Duodenal mucosa (tissue), 2 donors: Measurements from ENCODE around the gene BEAN1.
"Not testable (repeated sequence)": the region's sequence is repeated elsewhere in the genome, so short reads cannot be mapped to it uniquely, and the experiment has no call there.

Experiments used
- H3K27ac ChIP-seq: one replicate; pipeline ENCODE4 v1.7.0; 2013; ENCODE audit warnings: low read depth, low read length
- H3K27me3 ChIP-seq, 2 donors: one replicate each; pipeline ENCODE4 v1.7.0; 2013; ENCODE audit warnings: low read length in 2 of 2, control low read depth in 1 of 2; ENCODE audit not compliant: insufficient read depth in 2 of 2, control insufficient read depth in 1 of 2
- H3K36me3 ChIP-seq, 2 donors: one replicate each; pipeline ENCODE4 v1.7.0; 2013; ENCODE audit warnings: low read length in 2 of 2, control low read depth in 1 of 2; ENCODE audit not compliant: insufficient read depth in 2 of 2, control insufficient read depth in 1 of 2
- H3K4me1 ChIP-seq, 2 donors: one replicate each; pipeline ENCODE4 v1.7.0; 2013; ENCODE audit warnings: low read length in 2 of 2, control low read depth in 1 of 2; ENCODE audit not compliant: insufficient read depth in 2 of 2, control insufficient read depth in 1 of 2
- H3K4me3 ChIP-seq, 2 donors: one replicate each; pipeline ENCODE4 v1.7.0; 2013; ENCODE audit warnings: low read length in 2 of 2, low read depth in 1 of 2
- H3K9ac ChIP-seq, 2 donors: one replicate each; pipeline ENCODE4 v1.7.0; 2013; ENCODE audit warnings: low read length in 2 of 2, low read depth in 1 of 2
- H3K9me3 ChIP-seq, 2 donors: one replicate each; pipeline ENCODE4 v1.7.0; 2013; ENCODE audit warnings: low read length in 2 of 2, control low read depth in 1 of 2; ENCODE audit not compliant: control insufficient read depth in 1 of 2

BEAN1 gene

DNA sequence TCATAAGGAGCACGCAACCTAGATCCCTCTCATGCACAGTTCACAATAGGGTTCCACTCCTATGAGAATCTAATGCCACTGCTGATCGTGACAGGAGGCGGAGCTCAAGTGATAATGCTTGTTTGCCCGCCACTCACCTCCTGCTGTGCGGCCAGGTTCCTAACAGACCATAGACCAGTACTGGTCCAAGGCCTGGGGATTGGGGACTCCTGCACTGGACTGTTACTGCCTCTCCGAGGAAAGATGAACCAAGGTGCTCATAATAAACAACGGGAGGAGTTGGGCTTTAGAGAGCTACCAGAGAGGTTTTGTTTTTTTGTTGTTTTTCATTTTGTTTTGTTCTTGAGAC is 64.6 kb downstream of the BEAN1 start:
- no peak overlapping the region for H3K4me3 ChIP-seq
- no peak overlapping the region for H3K27ac ChIP-seq
- no peaks in the 10 kb centered on the region for H3K27me3 ChIP-seq
- H3K9ac ChIP-seq: no peak overlapping the region
- H3K4me1 ChIP-seq: no peaks in the 10 kb centered on the region
- H3K36me3 ChIP-seq: no peaks in the 10 kb centered on the region
- H3K9me3 ChIP-seq: no peaks in the 10 kb centered on the region

- Histone ChIP-seq H3K9me3 (no peaks in the 10 kb centered on the region), H3K9ac (no peak overlapping the region), H3K4me1 (no peaks in the 10 kb centered on the region), H3K4me3 (no peak overlapping the region), H3K27ac (no peak overlapping the region), H3K27me3 (no peaks in the 10 kb centered on the region), H3K36me3 (no peaks in the 10 kb centered on the region)
Observed at GRCh38 chr16:66493490-66494401, 66.7 kb downstream of the BEAN1 start.

DNA sequence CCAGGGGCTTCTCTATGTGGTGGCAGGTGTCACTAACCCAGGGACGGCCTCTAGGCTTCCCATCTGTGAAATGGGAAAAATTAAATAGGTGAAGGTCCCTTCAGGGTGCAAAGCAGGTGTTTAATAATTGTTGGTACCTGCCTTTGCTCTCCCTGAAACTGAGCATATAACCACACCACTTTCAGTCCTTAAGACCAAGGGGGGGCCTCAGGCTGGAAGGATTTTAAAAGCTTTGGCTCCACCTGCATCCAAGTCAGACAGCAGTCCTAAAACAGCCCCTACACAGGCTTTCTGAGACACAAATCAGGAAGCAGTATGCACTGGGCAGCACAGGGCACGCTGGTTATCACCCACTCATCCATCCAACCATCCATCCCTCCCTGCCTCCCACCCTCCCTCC is 67.8 kb downstream of the BEAN1 start:
- no peaks in the 10 kb centered on the region for H3K36me3 ChIP-seq
- H3K9ac ChIP-seq: no peak overlapping the region
- H3K4me1 ChIP-seq: no peaks in the 10 kb centered on the region
- H3K27ac ChIP-seq: no peak overlapping the region
- no peak overlapping the region for H3K4me3 ChIP-seq
- H3K9me3 ChIP-seq: no peaks in the 10 kb centered on the region
- H3K27me3 ChIP-seq: no peaks in the 10 kb centered on the region

GRCh38 chr16:66495440-66495839 is 68.3 kb downstream of the BEAN1 start:
- no peak overlapping the region for H3K4me3 ChIP-seq
- H3K9ac ChIP-seq: no peak overlapping the region
- no peak overlapping the region for H3K27ac ChIP-seq
- no peaks in the 10 kb centered on the region for H3K9me3 ChIP-seq
- H3K27me3 ChIP-seq: no peaks in the 10 kb centered on the region
- no peaks in the 10 kb centered on the region for H3K4me1 ChIP-seq
- H3K36me3 ChIP-seq: no peaks in the 10 kb centered on the region

GRCh38 chr16:66496226-66496625 is 69.1 kb downstream of the BEAN1 start:
- not testable (repeated sequence) for H3K27ac ChIP-seq, H3K4me1 ChIP-seq, H3K36me3 ChIP-seq, H3K4me3 ChIP-seq, H3K27me3 ChIP-seq, H3K9me3 ChIP-seq, H3K9ac ChIP-seq

DNA sequence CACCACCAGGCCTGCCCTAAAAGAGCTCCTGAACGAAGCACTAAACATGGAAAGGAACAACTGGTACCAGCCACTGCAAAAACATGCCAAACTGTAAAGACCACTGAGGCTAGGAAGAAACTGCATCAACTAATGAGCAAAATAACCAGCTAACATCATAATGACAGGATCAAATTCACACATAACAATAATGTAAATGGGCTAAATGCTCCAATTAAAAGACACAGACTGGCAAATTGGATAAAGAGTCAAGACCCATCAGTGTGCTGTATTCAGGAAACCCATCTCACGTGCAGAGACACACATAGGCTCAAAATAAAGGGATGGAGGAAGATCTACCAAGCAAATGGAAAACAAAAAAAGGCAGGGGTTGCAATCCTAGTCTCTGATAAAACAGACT is 70.8 kb downstream of the BEAN1 start:
- not testable (repeated sequence) for H3K27me3 ChIP-seq, H3K9ac ChIP-seq, H3K27ac ChIP-seq, H3K9me3 ChIP-seq, H3K4me1 ChIP-seq, H3K36me3 ChIP-seq, H3K4me3 ChIP-seq

DNA sequence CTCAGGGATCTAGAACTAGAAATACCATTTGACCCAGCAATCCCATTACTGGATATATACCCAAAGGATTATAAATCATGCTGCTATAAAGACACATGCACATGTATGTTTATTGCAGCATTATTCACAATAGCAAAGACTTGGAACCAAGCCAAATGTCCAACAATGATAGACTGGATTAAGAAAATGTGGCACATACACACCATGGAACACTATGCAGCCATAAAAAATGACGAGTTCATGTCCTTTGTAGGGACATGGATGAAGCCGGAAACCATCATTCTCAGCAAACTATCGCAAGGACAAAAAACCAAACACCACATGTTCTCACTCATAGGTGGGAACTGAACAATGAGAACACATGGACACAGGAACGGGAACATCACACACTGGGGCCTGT is 74.5 kb downstream of the BEAN1 start:
- H3K27ac ChIP-seq, H3K9me3 ChIP-seq, H3K27me3 ChIP-seq: not testable (repeated sequence)

DNA sequence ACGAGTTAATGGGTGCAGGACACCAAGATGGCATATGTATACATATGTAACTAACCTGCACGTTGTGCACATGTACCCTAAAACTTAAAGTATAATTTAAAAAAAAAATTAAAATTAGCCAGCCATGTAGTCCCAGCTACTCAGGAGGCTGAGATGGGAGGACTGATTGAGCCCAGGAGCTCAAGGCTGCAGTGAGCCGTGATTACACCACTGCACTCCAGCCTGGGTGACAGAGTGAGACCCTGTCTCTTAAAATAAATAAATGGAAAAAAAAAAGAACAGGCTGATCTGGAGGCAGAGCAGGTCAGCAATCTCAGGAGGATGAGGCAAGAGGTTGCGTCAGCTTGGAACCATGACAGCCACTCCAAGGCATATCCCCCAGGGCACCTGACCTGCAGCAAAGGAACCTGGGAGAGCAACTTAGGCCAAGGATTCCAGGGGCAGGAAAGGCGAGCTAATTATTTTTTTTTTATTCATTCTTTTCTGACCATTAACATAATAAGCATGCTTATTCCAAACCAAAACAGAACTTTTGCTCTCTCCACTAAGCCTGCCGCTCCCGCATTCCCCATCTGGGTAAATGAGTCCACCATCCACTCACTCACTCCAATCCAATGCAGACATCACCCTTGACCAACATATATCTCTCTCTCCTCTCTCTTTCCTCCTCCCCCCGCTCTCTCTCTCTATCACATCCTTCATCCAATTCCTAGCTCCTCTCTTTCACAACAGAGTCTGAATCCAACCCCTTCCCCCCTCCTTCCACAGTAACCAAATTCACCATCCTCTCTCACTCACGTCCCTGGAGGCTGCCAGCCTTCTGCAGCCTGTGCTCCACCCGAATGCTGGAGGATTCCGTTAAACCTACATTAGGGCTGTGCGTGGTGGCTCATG is 75.2 kb downstream of the BEAN1 start:
- no peaks in the 10 kb centered on the region for H3K36me3 ChIP-seq
- no peak overlapping the region for H3K9ac ChIP-seq
- H3K4me3 ChIP-seq: no peak overlapping the region
- no peaks in the 10 kb centered on the region for H3K9me3 ChIP-seq
- no peaks in the 10 kb centered on the region for H3K4me1 ChIP-seq
- no peak overlapping the region for H3K27ac ChIP-seq
- no peaks in the 10 kb centered on the region for H3K27me3 ChIP-seq

More for the DNA sequence above, 74.5 kb downstream of the BEAN1 start:
- not testable (repeated sequence) for H3K4me3 ChIP-seq, H3K9ac ChIP-seq, H3K36me3 ChIP-seq, H3K4me1 ChIP-seq

DNA sequence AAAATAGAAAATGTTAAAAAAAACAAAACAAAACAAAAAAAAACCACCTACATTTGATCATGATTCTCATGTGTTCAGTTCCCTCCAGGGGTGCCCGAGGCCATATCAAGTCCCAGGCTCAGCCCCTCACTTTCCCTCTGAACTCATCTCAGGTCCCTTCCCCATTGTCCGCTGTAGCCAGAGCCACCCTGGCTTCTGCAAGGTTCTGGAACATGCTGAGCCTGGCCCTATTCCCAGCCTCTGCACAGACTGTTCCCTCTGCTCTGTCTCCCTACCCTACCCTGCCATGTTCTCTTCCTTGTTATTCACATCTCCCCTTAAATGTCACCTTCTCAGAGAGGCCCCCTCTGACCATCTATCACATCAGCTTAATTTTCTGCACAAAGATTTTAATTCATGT is 75.9 kb downstream of the BEAN1 start:
- Histone ChIP-seq H3K4me1 (no peaks in the 10 kb centered on the region), H3K36me3 (no peaks in the 10 kb centered on the region), H3K9me3 (no peaks in the 10 kb centered on the region), H3K27ac (no peak overlapping the region), H3K4me3 (no peak overlapping the region), H3K27me3 (no peaks in the 10 kb centered on the region), H3K9ac (no peak overlapping the region)

- Histone ChIP-seq H3K27me3 (no peaks in the 10 kb centered on the region), H3K4me3 (no peak overlapping the region), H3K36me3 (no peaks in the 10 kb centered on the region), H3K27ac (no peak overlapping the region), H3K9me3 (no peaks in the 10 kb centered on the region), H3K9ac (no peak overlapping the region), H3K4me1 (peaks cover 0 to 5% of the 10 kb centered on the region in 2 donors)
Observed at GRCh38 chr16:66503612-66504011, 76.5 kb downstream of the BEAN1 start.
